ENCODE measurements around the gene IQCN.

GRCh38 chr19:18322759-18323460 lies 48.7 kb upstream of the IQCN start, which contains the start of gene LSM4:
- TF ChIP-seq, protein P1, sequence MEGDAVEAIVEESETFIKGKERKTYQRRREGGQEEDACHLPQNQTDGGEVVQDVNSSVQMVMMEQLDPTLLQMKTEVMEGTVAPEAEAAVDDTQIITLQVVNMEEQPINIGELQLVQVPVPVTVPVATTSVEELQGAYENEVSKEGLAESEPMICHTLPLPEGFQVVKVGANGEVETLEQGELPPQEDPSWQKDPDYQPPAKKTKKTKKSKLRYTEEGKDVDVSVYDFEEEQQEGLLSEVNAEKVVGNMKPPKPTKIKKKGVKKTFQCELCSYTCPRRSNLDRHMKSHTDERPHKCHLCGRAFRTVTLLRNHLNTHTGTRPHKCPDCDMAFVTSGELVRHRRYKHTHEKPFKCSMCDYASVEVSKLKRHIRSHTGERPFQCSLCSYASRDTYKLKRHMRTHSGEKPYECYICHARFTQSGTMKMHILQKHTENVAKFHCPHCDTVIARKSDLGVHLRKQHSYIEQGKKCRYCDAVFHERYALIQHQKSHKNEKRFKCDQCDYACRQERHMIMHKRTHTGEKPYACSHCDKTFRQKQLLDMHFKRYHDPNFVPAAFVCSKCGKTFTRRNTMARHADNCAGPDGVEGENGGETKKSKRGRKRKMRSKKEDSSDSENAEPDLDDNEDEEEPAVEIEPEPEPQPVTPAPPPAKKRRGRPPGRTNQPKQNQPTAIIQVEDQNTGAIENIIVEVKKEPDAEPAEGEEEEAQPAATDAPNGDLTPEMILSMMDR (IDR thresholded peaks at IDR 0.05): peak in 2 of 5 experiments; percentile 26 to 51
- TF ChIP-seq POLR2AphosphoS5 (IDR thresholded peaks at IDR 0.05) (peak; percentile 89 to 93 (median 92)), POLR2A (IDR thresholded peaks at IDR 0.05) (peak; percentile 93), EP300 (IDR thresholded peaks at IDR 0.05; ENCODE audit: low read depth) (no peak)

Measured in transverse colon (tissue), 4 donors.